GM18499 (cell line): ENCODE results near the gene FTO.

Experiments
- ATAC-seq: cut with Tn5 transposase; IDR thresholded peaks from one replicate; pipeline ENCODE4 v1.9.1; 2021; ENCODE audit warnings: moderate number of reproducible peaks; ENCODE audit not compliant: insufficient read depth, unreplicated experiment

Gene FTO

GRCh38 chr16:54160939-54161897 lies 457.3 kb downstream of the FTO start:
- no peak for ATAC-seq

GRCh38 chr16:54163197-54163843 lies 459.4 kb downstream of the FTO start:
- no peak for ATAC-seq

GRCh38 chr16:54164789-54165173 lies 460.8 kb downstream of the FTO start:
- ATAC-seq = no peak

GRCh38 chr16:54165174-54165911 lies 461.4 kb downstream of the FTO start:
- no peak for ATAC-seq

GRCh38 chr16:54165912-54166865 lies 462.2 kb downstream of the FTO start:
- no peak for ATAC-seq

GRCh38 chr16:54169112-54169511 lies 465.2 kb downstream of the FTO start:
- no peak for ATAC-seq

GRCh38 chr16:54171626-54172537 lies 467.9 kb downstream of the FTO start:
- ATAC-seq = no peak

- no peak for ATAC-seq
Measured at GRCh38 chr16:54173490-54173889, 469.5 kb downstream of the FTO start.

- no peak for ATAC-seq
Measured at GRCh38 chr16:54174201-54174600, 470.2 kb downstream of the FTO start.

- ATAC-seq = no peak
Measured at GRCh38 chr16:54174750-54175149, 470.8 kb downstream of the FTO start.

- ATAC-seq = no peak
Measured at GRCh38 chr16:54175169-54175551, 471.2 kb downstream of the FTO start.

GRCh38 chr16:54175552-54176375 lies 471.8 kb downstream of the FTO start:
- no peak for ATAC-seq

- no peak for ATAC-seq
Measured at GRCh38 chr16:54176376-54176901, 472.5 kb downstream of the FTO start.

GRCh38 chr16:54177052-54177861 lies 473.3 kb downstream of the FTO start:
- no peak for ATAC-seq

GRCh38 chr16:54177862-54178477 lies 474.0 kb downstream of the FTO start:
- no peak for ATAC-seq

- no peak for ATAC-seq
Measured at GRCh38 chr16:54178478-54178976, 474.6 kb downstream of the FTO start.
